ENCODE results near the gene SKOR2.
"Not testable (repeated sequence)": the region's sequence is repeated elsewhere in the genome, so short reads cannot be mapped to it uniquely, and the experiment has no call there.

The SKOR2 gene

DNA sequence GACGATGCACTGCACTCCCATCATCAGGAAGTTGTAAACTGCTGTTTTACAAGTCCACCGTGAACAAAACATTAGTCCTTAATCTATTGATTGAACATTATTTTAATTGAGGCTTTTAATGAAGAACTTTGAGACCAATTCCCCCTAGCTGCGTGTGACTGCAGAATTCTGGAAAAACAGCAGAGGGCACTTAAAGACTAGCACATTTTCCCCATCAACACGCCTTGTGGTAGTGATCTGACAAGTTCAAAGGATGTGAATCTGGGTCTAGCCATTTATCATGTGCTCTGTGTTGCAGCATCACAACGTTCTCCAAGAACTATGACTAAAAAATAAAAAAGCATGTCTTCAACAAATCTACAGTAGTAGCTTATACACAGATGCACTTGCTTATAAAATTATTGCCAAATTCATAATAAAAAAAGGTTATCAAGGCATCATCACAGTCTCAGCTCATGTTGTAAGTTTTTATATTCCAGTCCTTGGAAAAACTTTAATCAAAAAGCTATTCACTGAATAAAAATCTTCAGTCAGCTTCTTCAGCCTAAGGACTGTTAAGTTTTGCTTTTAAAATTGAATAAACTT, 35.8 kb downstream of the SKOR2 start:
- DNase-seq (ENCODE audit: low spot score): no peak
- Histone ChIP-seq H3K27ac (no peak overlapping the region), H3K4me3 (no peak overlapping the region)
- TF ChIP-seq, protein P1, sequence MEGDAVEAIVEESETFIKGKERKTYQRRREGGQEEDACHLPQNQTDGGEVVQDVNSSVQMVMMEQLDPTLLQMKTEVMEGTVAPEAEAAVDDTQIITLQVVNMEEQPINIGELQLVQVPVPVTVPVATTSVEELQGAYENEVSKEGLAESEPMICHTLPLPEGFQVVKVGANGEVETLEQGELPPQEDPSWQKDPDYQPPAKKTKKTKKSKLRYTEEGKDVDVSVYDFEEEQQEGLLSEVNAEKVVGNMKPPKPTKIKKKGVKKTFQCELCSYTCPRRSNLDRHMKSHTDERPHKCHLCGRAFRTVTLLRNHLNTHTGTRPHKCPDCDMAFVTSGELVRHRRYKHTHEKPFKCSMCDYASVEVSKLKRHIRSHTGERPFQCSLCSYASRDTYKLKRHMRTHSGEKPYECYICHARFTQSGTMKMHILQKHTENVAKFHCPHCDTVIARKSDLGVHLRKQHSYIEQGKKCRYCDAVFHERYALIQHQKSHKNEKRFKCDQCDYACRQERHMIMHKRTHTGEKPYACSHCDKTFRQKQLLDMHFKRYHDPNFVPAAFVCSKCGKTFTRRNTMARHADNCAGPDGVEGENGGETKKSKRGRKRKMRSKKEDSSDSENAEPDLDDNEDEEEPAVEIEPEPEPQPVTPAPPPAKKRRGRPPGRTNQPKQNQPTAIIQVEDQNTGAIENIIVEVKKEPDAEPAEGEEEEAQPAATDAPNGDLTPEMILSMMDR (IDR thresholded peaks at IDR 0.05): no peak

DNA sequence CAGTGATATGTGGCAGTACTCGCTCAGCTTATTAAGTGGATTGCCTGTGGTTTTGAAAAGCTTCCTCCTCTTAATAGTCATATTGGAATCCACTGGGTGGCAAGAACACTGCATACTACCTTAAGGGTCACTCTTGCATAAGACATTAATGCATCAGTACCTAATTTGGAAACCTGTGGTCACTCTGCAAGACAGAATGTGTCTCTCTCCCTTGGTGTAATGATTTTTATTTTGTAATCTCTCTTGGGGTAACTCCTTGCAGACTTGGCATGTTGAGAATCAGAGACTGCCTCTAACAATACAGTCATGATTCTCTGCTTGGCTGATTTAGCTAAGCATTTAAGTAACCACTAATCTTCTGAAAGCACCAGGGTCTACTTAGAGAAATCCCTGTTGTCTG, 42.3 kb downstream of the SKOR2 start:
- Histone ChIP-seq H3K4me3 (no peak overlapping the region), H3K27ac (no peak overlapping the region)
- TF ChIP-seq, protein P1 (IDR thresholded peaks at IDR 0.05): no peak
- no peak for DNase-seq (ENCODE audit: low spot score)

DNA sequence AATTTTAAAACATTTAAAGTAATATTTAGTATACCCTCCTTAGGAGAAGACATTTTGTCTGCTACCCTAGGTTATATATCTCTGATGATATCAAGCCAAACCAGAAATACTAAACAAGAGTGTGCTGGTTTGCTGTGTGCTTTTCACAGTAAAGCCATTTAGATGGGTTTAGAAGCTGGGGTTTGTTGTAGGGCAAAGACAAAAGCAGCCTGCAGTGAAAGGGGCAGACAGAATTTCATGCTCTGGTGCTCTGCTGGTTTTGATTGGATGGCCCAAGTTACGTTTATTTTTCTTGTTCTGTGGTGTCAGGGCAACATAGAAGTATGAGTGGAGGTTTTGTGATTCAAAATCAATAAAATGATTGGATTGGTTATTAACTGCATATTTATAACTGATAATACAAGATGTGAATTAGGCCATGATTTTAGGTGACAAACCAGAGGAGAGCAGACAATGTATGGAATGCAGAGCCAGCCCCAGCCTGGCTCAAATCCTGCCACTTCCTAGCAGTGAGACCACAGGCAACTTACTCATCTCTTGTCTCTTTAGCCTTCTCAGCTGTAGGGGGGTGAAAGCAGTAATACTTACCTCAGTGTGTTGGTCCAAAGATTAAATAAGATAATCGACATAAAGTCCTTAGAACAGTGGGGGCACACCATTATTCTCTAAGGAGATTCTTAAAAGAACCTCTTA, 44.4 kb downstream of the SKOR2 start:
- TF ChIP-seq, protein P1 (IDR thresholded peaks at IDR 0.05): no peak
- no peak overlapping the region for H3K4me3 ChIP-seq
- H3K27ac ChIP-seq: no peak overlapping the region
- DNase-seq (ENCODE audit: low spot score): no peak

DNA sequence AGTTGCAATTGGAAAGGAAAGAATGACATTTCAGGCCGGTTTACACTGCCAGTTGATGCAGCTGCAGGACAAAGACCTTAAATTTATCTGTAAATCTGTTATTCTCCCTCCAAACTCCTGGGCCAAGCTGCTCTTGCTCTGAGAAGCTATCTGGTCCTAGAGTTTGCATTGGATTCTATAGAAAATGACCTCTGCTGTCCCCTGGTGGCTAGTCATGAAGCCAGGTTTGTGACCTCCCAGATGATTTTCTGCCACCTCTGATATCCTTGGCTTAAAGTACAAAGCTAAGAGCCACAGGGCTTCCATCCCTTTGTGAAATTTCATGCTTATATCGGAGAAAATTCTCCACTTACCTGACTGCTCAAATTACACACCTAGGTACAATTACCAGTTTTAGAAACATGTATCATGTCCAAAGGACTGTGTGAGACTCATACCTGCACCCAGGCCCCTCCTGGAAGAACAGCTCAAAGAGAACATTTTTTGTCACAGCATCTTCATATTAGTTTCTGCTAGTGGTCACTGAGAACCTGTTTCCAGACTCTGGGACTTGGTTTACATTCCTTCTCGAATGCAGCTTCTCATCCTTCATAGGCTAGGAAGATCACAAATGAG, 46.4 kb downstream of the SKOR2 start:
- TF ChIP-seq, protein P1 (IDR thresholded peaks at IDR 0.05): peak; percentile 29
- DNase-seq (ENCODE audit: low spot score): no peak
- H3K4me3 ChIP-seq: no peak overlapping the region
- no peak overlapping the region for H3K27ac ChIP-seq

DNA sequence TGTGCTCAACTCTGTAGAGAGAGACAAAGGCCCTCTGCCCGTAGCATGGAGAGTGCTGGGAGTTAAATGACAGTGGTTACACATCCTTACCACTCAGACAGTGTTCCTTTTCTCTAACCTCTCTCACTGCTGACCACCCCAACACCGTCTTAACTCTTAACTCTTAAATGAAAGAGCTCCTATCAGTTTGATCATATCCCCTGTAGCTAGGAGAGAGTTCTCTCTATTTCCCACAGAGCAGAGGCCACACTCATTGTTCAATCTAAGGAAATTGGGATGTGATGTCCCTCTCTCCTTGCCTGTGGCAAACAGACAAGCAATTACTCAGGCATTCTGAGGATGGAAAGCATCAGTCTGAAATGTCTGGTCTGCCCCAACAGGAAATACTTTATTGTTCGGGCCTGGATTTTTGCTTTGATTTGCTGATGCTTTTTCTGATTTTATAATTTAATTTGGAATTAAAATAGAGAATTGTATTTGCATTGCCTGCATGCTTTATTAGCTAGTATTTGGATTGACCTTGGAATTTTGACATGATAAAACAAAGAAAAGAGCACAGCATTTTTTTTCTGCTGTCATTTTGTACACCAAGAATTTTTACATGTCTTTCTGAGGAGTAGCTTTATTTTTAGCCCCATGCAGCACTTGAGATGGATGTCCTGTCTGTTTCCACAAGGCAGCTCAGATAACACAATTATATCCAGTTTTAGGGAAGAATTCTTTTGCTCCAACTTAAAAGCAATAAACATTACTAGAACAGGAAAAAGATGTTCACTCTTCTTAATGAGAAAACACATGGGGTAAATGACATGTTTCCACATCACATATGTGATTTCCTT, 47.6 kb downstream of the SKOR2 start:
- DNase-seq (ENCODE audit: low spot score): no peak
- H3K27ac ChIP-seq: no peak overlapping the region
- TF ChIP-seq, protein P1 (IDR thresholded peaks at IDR 0.05): no peak
- H3K4me3 ChIP-seq: no peak overlapping the region

DNA sequence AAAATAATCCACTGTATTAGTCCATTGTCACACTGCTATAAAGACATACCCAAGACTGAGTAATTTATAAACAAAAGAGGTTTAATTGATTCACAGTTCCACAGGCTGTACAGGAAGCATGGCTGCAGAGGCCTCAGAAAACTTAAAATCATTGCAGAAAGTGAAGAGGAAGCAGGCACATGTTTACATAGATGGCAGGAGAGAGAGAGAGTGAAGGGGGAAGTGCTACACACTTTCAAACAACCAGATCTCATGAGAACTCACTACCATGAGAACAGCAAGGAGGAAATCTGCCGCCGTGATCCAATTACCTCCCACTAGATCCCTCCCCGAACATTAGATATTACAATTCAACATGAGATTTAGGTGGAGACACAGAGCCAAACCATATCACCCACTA, 55.5 kb downstream of the SKOR2 start:
- H3K27ac ChIP-seq; H3K4me3 ChIP-seq; DNase-seq (ENCODE audit: low spot score): not testable (repeated sequence)

DNA sequence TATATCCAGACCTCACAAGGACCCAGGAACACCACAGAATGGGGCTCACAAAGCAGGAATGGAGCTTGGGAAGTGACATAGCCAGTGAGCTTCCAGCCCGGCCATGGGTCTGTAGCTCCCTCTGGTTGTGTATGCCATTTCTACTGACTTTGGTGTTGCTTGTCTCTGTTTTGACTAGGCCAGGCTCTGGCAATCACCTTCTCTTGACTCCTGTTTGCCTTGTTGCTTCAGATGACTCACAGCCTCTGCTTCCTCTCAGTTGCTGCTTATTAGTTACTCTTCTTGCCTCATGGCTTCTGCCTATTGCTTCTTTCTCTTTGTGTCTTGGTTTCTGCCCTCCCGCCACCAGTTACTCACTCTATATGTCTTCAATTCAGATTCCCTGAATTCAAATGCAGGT, 59.5 kb downstream of the SKOR2 start:
- Histone ChIP-seq H3K4me3 (no peak overlapping the region), H3K27ac (no peak overlapping the region)
- TF ChIP-seq, protein P1 (IDR thresholded peaks at IDR 0.05): no peak
- DNase-seq (ENCODE audit: low spot score): no peak

All from coronary artery (tissue), 2 donors.